Measurements from ENCODE around the gene MT3.

GRCh38 chr16:56632156-56632847 lies 43.0 kb downstream of the MT3 start, which contains the start of gene MT1M:
- TF ChIP-seq REST (IDR thresholded peaks at IDR 0.05; ENCODE audit: insufficient read depth in 1 of 2, low read depth in 2 of 2, low read length in 2 of 2) (no peak), POLR2AphosphoS5 (IDR thresholded peaks at IDR 0.05; ENCODE audit: low read depth, low read length) (no peak), TAF1 (IDR thresholded peaks at IDR 0.05; ENCODE audit: borderline replicate concordance, insufficient read depth, low read length) (no peak), SIN3A (IDR thresholded peaks at IDR 0.05; ENCODE audit: borderline replicate concordance, insufficient read depth, low read length) (no peak), FOXP2 (optimal IDR thresholded peaks at IDR 0.05; ENCODE audit: borderline replicate concordance, extremely low read depth, extremely low read length, insufficient read depth) (no peak)

All from PFSK-1 (cell line).